Neural progenitor cell (in vitro differentiated cells): ENCODE results near the gene CDH13.

Experiments used
- EZH2 ChIP-seq: fragments of 200-600 bp; sonication (generic); IDR thresholded peaks from 2 replicates; pipeline ENCODE4 v1.6.1; 2017; ENCODE audit warnings: antibody characterized with exemption, mild to moderate bottlenecking, moderate library complexity
- EZH2phosphoT487 ChIP-seq: fragments of 200-600 bp; sonication (generic); IDR thresholded peaks from 2 replicates; pipeline ENCODE4 v1.6.1; 2017; ENCODE audit warnings: antibody characterized with exemption
- TF ChIP-seq, protein P1 (sequence below): fragments of 200-600 bp; sonication (generic); IDR thresholded peaks from 2 replicates; pipeline ENCODE4 v1.5.1; 2017; ENCODE audit warnings: antibody characterized with exemption, mild to moderate bottlenecking

DNA sequence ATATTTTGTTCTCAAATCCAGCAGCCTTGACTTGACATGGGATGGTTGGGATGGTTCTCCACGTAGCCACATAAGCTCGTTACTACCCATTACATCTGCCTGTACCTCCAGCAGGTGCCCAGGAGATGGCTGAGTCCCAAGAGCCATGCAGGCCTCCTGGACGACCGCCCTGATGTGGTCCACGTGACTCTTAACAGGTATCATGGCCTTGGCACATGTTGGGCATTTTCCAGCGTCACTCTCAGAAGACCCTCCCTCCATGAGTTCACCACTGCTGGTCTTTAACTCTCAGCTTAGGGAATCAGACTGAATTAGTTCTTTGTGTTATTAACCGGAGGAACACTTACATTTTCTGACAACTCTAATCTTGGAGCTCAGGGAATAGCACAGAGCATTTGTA lies 161.5 kb downstream of the CDH13 start:
- TF ChIP-seq, protein P1, sequence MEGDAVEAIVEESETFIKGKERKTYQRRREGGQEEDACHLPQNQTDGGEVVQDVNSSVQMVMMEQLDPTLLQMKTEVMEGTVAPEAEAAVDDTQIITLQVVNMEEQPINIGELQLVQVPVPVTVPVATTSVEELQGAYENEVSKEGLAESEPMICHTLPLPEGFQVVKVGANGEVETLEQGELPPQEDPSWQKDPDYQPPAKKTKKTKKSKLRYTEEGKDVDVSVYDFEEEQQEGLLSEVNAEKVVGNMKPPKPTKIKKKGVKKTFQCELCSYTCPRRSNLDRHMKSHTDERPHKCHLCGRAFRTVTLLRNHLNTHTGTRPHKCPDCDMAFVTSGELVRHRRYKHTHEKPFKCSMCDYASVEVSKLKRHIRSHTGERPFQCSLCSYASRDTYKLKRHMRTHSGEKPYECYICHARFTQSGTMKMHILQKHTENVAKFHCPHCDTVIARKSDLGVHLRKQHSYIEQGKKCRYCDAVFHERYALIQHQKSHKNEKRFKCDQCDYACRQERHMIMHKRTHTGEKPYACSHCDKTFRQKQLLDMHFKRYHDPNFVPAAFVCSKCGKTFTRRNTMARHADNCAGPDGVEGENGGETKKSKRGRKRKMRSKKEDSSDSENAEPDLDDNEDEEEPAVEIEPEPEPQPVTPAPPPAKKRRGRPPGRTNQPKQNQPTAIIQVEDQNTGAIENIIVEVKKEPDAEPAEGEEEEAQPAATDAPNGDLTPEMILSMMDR, result no peak
- TF ChIP-seq EZH2 (no peak), EZH2phosphoT487 (no peak)
